ENCODE results near the gene SERPINA3.
"Not testable (repeated sequence)": the region's sequence is repeated elsewhere in the genome, so short reads cannot be mapped to it uniquely, and the experiment has no call there.

SERPINA3 gene

GRCh38 chr14:94584591-94585280, 27.5 kb upstream of the SERPINA3 start:
- DNase-seq (ENCODE audit: low spot score): no peak

GRCh38 chr14:94586635-94587034, 25.6 kb upstream of the SERPINA3 start:
- DNase-seq (ENCODE audit: low spot score): no peak

GRCh38 chr14:94588311-94588710, 23.9 kb upstream of the SERPINA3 start:
- no peak for DNase-seq (ENCODE audit: low spot score)

GRCh38 chr14:94591073-94591472, 21.1 kb upstream of the SERPINA3 start:
- no peak for DNase-seq (ENCODE audit: low spot score)

GRCh38 chr14:94591871-94592270, 20.3 kb upstream of the SERPINA3 start:
- DNase-seq (ENCODE audit: low spot score): no peak

- no peak for DNase-seq (ENCODE audit: low spot score)
Observed at GRCh38 chr14:94592457-94592856, 19.7 kb upstream of the SERPINA3 start.

GRCh38 chr14:94593376-94593748, 18.8 kb upstream of the SERPINA3 start:
- no peak for DNase-seq (ENCODE audit: low spot score)

- no peak for DNase-seq (ENCODE audit: low spot score)
Observed at GRCh38 chr14:94593749-94594431, 18.3 kb upstream of the SERPINA3 start.

GRCh38 chr14:94594441-94594840, 17.8 kb upstream of the SERPINA3 start:
- no peak for DNase-seq (ENCODE audit: low spot score)

- no peak for DNase-seq (ENCODE audit: low spot score)
Observed at GRCh38 chr14:94595912-94596311, 16.3 kb upstream of the SERPINA3 start.

- no peak for DNase-seq (ENCODE audit: low spot score)
Observed at GRCh38 chr14:94596361-94596760, 15.8 kb upstream of the SERPINA3 start.

- no peak for DNase-seq (ENCODE audit: low spot score)
Observed at GRCh38 chr14:94597788-94598187, 14.4 kb upstream of the SERPINA3 start.

GRCh38 chr14:94598506-94598815, 13.7 kb upstream of the SERPINA3 start:
- no peak for DNase-seq (ENCODE audit: low spot score)

- no peak for DNase-seq (ENCODE audit: low spot score)
Observed at GRCh38 chr14:94598816-94599655, 13.2 kb upstream of the SERPINA3 start.

GRCh38 chr14:94599656-94600004, 12.6 kb upstream of the SERPINA3 start:
- no peak for DNase-seq (ENCODE audit: low spot score)

GRCh38 chr14:94600148-94600545, 12.0 kb upstream of the SERPINA3 start:
- DNase-seq (ENCODE audit: low spot score): no peak

- no peak for DNase-seq (ENCODE audit: low spot score)
Observed at GRCh38 chr14:94601884-94602391, 10.3 kb upstream of the SERPINA3 start.

GRCh38 chr14:94602722-94603121, 9.5 kb upstream of the SERPINA3 start:
- no peak for DNase-seq (ENCODE audit: low spot score)

GRCh38 chr14:94605361-94605760, 6.8 kb upstream of the SERPINA3 start:
- DNase-seq (ENCODE audit: low spot score): no peak

GRCh38 chr14:94608966-94609365, 3.2 kb upstream of the SERPINA3 start:
- DNase-seq (ENCODE audit: low spot score): not testable (repeated sequence)

- no peak for DNase-seq (ENCODE audit: low spot score)
Observed at GRCh38 chr14:94611179-94611578, 1.0 kb upstream of the SERPINA3 start.

GRCh38 chr14:94612580-94613554, 676 bp downstream of the SERPINA3 start:
- DNase-seq (ENCODE audit: low spot score): no peak

All from hematopoietic multipotent progenitor cell treated with erythropoietin and hydrocortisone succinate and interleukin-3 and kit ligand, for 17 days (in vitro differentiated cells).